GM21825 (cell line): ENCODE measurements around the gene COL9A1.

ENCODE experiments used
- ATAC-seq: cut with Tn5 transposase; IDR thresholded peaks from one replicate; pipeline ENCODE4 v1.9.1; 2021; ENCODE audit warnings: mild to moderate bottlenecking, moderate library complexity; ENCODE audit not compliant: unreplicated experiment

COL9A1 gene

GRCh38 chr6:70180183-70180900, 122.5 kb downstream of the COL9A1 start:
- ATAC-seq, result no peak

- no peak for ATAC-seq
Measured at GRCh38 chr6:70176842-70177550, 125.9 kb downstream of the COL9A1 start.

GRCh38 chr6:70175770-70176169, 127.1 kb downstream of the COL9A1 start:
- no peak for ATAC-seq

GRCh38 chr6:70172252-70172651, 130.6 kb downstream of the COL9A1 start:
- ATAC-seq, result no peak

GRCh38 chr6:70171236-70171635, 131.6 kb downstream of the COL9A1 start:
- no peak for ATAC-seq

- ATAC-seq, result no peak
Measured at GRCh38 chr6:70168681-70169377, 134.1 kb downstream of the COL9A1 start.
